Measurements from ENCODE around the gene NUDT1. TPM values are rescaled to one million over a fixed set of nuclear protein-coding genes. Genes with fewer than 3 reads are reported as not detected.

NUDT1 gene
- total RNA-seq, 1 experiment from 2014 or later = 84.7 TPM

- H3K27ac Mint-ChIP-seq = no peak overlapping the region
- H4K91ac ChIP-seq (ENCODE audit: insufficient read length, low read depth, low read length) = no peak overlapping the region
- no peak overlapping the region for H3K14ac ChIP-seq (ENCODE audit: insufficient read depth, low read length)
- peaks cover 59 to 84% (median 84%) of the 10 kb centered on the region in 3 experiments for H3K36me3 Mint-ChIP-seq (ENCODE audit: insufficient read depth in 1 of 3, low read depth in 3 of 3)
- H3K4me2 ChIP-seq (ENCODE audit: insufficient read depth, insufficient read length, low read length) = no peak overlapping the region
- H3K27me3 ChIP-seq (ENCODE audit: insufficient read depth, low read length) = no peaks in the 10 kb centered on the region
- H3K9ac ChIP-seq (ENCODE audit: extremely low read depth, insufficient read length, low read length) = no peak overlapping the region
- no peak overlapping the region for H4K8ac ChIP-seq (replicated peaks; ENCODE audit: insufficient read length, low read depth, low read length)
- H3K4ac ChIP-seq (ENCODE audit: low read depth, low read length) = no peak overlapping the region
- H3K56ac ChIP-seq (ENCODE audit: insufficient read length, low read depth, low read length) = no peak overlapping the region
- no peak overlapping the region for H3K23ac ChIP-seq (ENCODE audit: insufficient read length, low read depth, low read length)
- no peaks in the 10 kb centered on the region for H3K9me3 ChIP-seq (ENCODE audit: control insufficient read depth, low read depth, low read length)
- H3K18ac ChIP-seq (ENCODE audit: insufficient read length, low read depth, low read length) = no peak overlapping the region
- H3T11ph ChIP-seq (ENCODE audit: low read length) = no peak overlapping the region
- no peaks in the 10 kb centered on the region for H4K20me1 ChIP-seq (ENCODE audit: control insufficient read depth, insufficient read depth, insufficient read length)
- no peak overlapping the region for H4K5ac ChIP-seq (ENCODE audit: insufficient read length, low read depth, low read length)
- no peak overlapping the region for H2BK12ac ChIP-seq (ENCODE audit: insufficient read length, low read depth, low read length)
- no CpG with 5 or more reads among the region's 10 CpGs for WGBS (ENCODE audit: extremely low coverage, insufficient read length, low lambda C conversion rate)
- H3K27me3 Mint-ChIP-seq (ENCODE audit: low read depth) = no peaks in the 10 kb centered on the region; the same call in 1 of the 2 replicates
- H2BK120ac ChIP-seq (ENCODE audit: low read depth, low read length, poor library complexity, severe bottlenecking) = no peak overlapping the region
- H3K4me3 Mint-ChIP-seq = no peak overlapping the region
- H2BK5ac ChIP-seq (ENCODE audit: insufficient read length, low read length) = no peak overlapping the region
- peaks cover 1 to 5% of the 10 kb centered on the region in 2 experiments; a peak in 3 of 5 replicates for H3K9me3 Mint-ChIP-seq
- H3K23me2 ChIP-seq (ENCODE audit: insufficient read length, low read depth, low read length, poor library complexity, severe bottlenecking) = no peaks in the 10 kb centered on the region
- TF ChIP-seq CTCF (conservative IDR thresholded peaks at IDR 0.05) = no peak
- no peaks in the 10 kb centered on the region for H3K4me1 ChIP-seq (ENCODE audit: insufficient read depth, low read length)
- H2BK20ac ChIP-seq (ENCODE audit: low read depth, low read length, poor library complexity, severe bottlenecking) = no peak overlapping the region
- no peaks in the 10 kb centered on the region for H3K79me1 ChIP-seq (ENCODE audit: insufficient read depth, low read depth, low read length, poor library complexity, severe bottlenecking)
- H2BK15ac ChIP-seq (ENCODE audit: low read depth, low read length) = no peak overlapping the region
- H2AFZ ChIP-seq (ENCODE audit: low read length) = no peak overlapping the region
- no peak for DNase-seq
- no peaks in the 10 kb centered on the region for H3K4me1 Mint-ChIP-seq
- no peaks in the 10 kb centered on the region for H3K79me2 ChIP-seq (ENCODE audit: insufficient read depth, low read length)
- no peak overlapping the region for H2AK5ac ChIP-seq (ENCODE audit: insufficient read length, low read length)
- H3K27ac ChIP-seq (ENCODE audit: insufficient read length, low read depth, low read length) = no peak overlapping the region
Measured at GRCh38 chr7:2212906-2213305, 29.1 kb upstream of the NUDT1 start.
